Measurements from ENCODE around the gene POC1A.

GRCh38 chr3:52046902-52047239 lies 107.4 kb downstream of the POC1A start:
- TF ChIP-seq CTCF (IDR thresholded peaks at IDR 0.05) (no peak), POLR2A (IDR thresholded peaks at IDR 0.05) (no peak)
